Left lung (tissue), 10 donors: Measurements from ENCODE around the gene EXOSC7. TPM values are rescaled to one million over a fixed set of nuclear protein-coding genes. Genes with fewer than 3 reads are reported as not detected.

Experiments used
- ATAC-seq: fragments of 200-7000 bp; cut with Tn5 transposase; one replicate; pipeline ENCODE4 v1.9.1; 2020; ENCODE audit warnings: moderate library complexity
- DNase-seq, 4 donors: peaks; one replicate each; pipeline ENCODE4 v3.0.0-alpha.2; 2013 to 2020
- H3K27ac ChIP-seq, 2 donors: fragments of 200-600 bp; sonication (generic) in 1 of 2; one replicate each; pipeline versions ENCODE4 v1.5.0 to v1.8.0; 2020 to 2021
- H3K27me3 ChIP-seq, 2 donors: fragments of 200-600 bp; sonication (generic) in 1 of 2; one replicate each; pipeline versions ENCODE4 v1.5.0 to v1.8.0; 2020 to 2021
- H3K36me3 ChIP-seq, 2 donors: fragments of 200-600 bp; sonication (generic) in 1 of 2; one replicate each; pipeline versions ENCODE4 v1.5.0 to v1.8.0; 2020 to 2021
- H3K4me1 ChIP-seq, 2 donors: fragments of 200-600 bp; one replicate each; pipeline ENCODE4 v1.8.0; 2021
- H3K4me3 ChIP-seq, 2 donors: fragments of 200-600 bp; sonication (generic) in 1 of 2; one replicate each; pipeline versions ENCODE4 v1.5.0 to v1.8.0; 2020 to 2021; ENCODE audit warnings: mild to moderate bottlenecking in 1 of 2
- H3K9me3 ChIP-seq, 2 donors: fragments of 200-600 bp; sonication (generic) in 1 of 2; one replicate each; pipeline versions ENCODE4 v1.5.0 to v1.8.0; 2020 to 2021
- CTCF ChIP-seq, 2 donors: fragments of 200-600 bp; sonication (generic) in 1 of 2; IDR thresholded peaks; one replicate each; pipeline versions ENCODE4 v1.5.0 to v1.8.0; 2021; ENCODE audit warnings: antibody characterized with exemption in 2 of 2
- intact Hi-C, 2 donors: fragments of 100-400 bp; cut with DNase I; formaldehyde crosslinking; loops; one replicate each; pipeline versions ENCODE4 v1.11.2 to v1.14.2; 2022
- polyA plus RNA-seq, 6 donors: library from polyadenylated mRNA; unstranded; fragments of 120-200 nt; gene quantifications; one replicate each; pipeline ENCODE4 v1.2.1, GENCODE V29; 2013; ENCODE audit not compliant: insufficient read length in 6 of 6
- total RNA-seq, 2 donors: library from RNA; stranded (reverse); fragmentation: NEBNext Ultra II Directional; extraction: Animal tissue kit (Norgen Biotek cat#: 25700); gene quantifications; one replicate each; pipeline ENCODE4 v1.2.1, GENCODE V29; 2021
- donor health status: DM: no; HTN: yes; CAD: no.
- donor health status: DM: no; HTN: no; CAD: no.

EXOSC7 gene
- total and polyA plus RNA-seq, 8 donors: 33.2 to 76.2 (median 61.3) TPM

DNA sequence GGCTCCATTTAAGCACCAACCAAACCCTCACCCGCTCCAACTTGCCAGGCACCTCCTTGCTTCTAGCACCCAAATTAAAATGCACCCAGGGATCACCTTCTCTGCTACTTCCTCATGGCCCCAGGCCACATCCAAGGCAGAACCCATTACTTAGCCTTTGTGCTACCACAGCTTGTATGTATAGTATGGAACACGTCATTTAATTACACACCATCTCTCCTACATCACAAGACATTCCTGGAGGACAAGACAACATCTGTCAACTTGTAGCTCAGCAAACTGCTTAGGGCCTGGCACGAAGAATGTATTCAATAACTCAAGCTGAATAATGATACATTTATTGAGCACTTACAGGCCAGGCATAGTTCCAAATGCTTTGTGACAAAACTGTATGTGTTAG is 23.4 kb upstream of the EXOSC7 start:
- H3K27ac ChIP-seq: no peak overlapping the region
- peaks cover 0 to 16% of the 10 kb centered on the region in 2 donors for H3K36me3 ChIP-seq
- H3K9me3 ChIP-seq: no peaks in the 10 kb centered on the region
- no peak for TF ChIP-seq CTCF (IDR thresholded peaks at IDR 0.05)
- peaks cover 6 to 43% of the 10 kb centered on the region in 2 donors for H3K4me1 ChIP-seq
- no peak overlapping the region for H3K4me3 ChIP-seq
- ATAC-seq (no peak), DNase-seq (no peak)
- no peaks in the 10 kb centered on the region for H3K27me3 ChIP-seq
- intact Hi-C loops: no loop called here

- no peaks in the 10 kb centered on the region for H3K9me3 ChIP-seq
- H3K36me3 ChIP-seq: peaks cover 0 to 32% of the 10 kb centered on the region in 2 donors
- no peak for TF ChIP-seq CTCF (IDR thresholded peaks at IDR 0.05)
- peaks cover 8 to 58% of the 10 kb centered on the region in 2 donors for H3K4me1 ChIP-seq
- H3K27ac ChIP-seq: peak overlapping the region; percentile 49 to 93
- no peak overlapping the region for H3K4me3 ChIP-seq
- ATAC-seq: peak; percentile 75
- intact Hi-C loops: no loop called here
- DNase-seq: no peak
- H3K27me3 ChIP-seq: no peaks in the 10 kb centered on the region
Measured at GRCh38 chr3:44954304-44954703, 21.7 kb upstream of the EXOSC7 start.

DNA sequence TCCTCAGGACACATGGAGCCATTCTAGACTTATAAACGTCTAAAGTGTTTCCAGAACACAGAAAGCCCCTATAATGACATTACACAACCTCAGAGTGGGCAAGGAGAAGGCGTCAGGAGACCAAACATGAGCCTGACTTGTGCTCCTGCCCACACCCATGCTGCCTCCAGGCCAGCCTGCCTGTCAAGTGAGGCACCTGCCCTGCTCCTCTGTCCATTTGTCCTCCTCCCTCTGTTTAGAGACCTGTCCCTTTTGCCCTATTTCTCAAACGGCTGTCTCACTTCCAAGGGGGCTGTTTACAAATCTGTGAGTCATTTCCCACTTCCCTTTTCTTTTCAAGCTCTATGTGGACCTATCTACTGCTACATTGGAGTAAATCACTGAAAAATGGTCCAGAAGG is 21.1 kb upstream of the EXOSC7 start:
- Histone ChIP-seq H3K4me1 (peaks cover 8 to 61% of the 10 kb centered on the region in 2 donors), H3K27me3 (no peaks in the 10 kb centered on the region), H3K27ac (peak overlapping the region; percentile 49 to 93), H3K4me3 (no peak overlapping the region), H3K9me3 (no peaks in the 10 kb centered on the region), H3K36me3 (peaks cover 0 to 32% of the 10 kb centered on the region in 2 donors)
- TF ChIP-seq CTCF (IDR thresholded peaks at IDR 0.05): no peak
- ATAC-seq (peak; percentile 74), DNase-seq (peak in 2 of 4 donors; percentile 61 to 81)
- intact Hi-C loops: no loop called here

GRCh38 chr3:44955917-44956316 is 20.1 kb upstream of the EXOSC7 start:
- H3K4me3 ChIP-seq: no peak overlapping the region
- peaks cover 8 to 70% of the 10 kb centered on the region in 2 donors for H3K4me1 ChIP-seq
- DNase-seq: no peak
- intact Hi-C loops: no loop called here
- no peak for ATAC-seq
- TF ChIP-seq CTCF (IDR thresholded peaks at IDR 0.05): no peak
- H3K27me3 ChIP-seq: no peaks in the 10 kb centered on the region
- H3K9me3 ChIP-seq: no peaks in the 10 kb centered on the region
- peak overlapping the region in 1 of 2 donors; percentile 93 for H3K27ac ChIP-seq
- H3K36me3 ChIP-seq: peaks cover 0 to 32% of the 10 kb centered on the region in 2 donors

DNA sequence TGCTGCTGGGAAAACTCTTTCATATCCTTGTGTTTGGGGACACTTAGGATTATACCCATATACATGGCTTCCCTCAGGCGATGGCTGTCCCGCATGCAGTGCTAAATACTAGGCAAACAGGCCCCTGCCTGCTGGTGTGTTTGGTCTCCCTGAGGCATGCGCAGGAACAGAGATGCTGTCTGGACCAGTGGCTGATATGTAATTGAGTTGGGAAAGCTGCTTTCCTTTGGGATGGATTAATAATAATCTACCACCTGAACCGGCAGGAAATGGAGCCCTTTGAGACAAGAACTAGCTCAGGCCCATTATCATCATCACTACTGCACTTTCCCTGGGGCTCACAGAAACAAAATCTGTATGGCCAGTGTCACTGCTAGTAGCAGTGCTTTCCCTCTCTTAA is 18.1 kb upstream of the EXOSC7 start:
- Histone ChIP-seq H3K27me3 (no peaks in the 10 kb centered on the region), H3K36me3 (peaks cover 0 to 32% of the 10 kb centered on the region in 2 donors), H3K4me1 (peaks cover 8 to 85% of the 10 kb centered on the region in 2 donors), H3K27ac (no peak overlapping the region), H3K4me3 (no peak overlapping the region), H3K9me3 (no peaks in the 10 kb centered on the region)
- intact Hi-C loops: no loop called here
- no peak for DNase-seq
- no peak for TF ChIP-seq CTCF (IDR thresholded peaks at IDR 0.05)
- no peak for ATAC-seq
